Suprapubic skin (tissue), 4 donors: Measurements from ENCODE around the gene SBNO2. TPM values are rescaled to one million over a fixed set of nuclear protein-coding genes. Genes with fewer than 3 reads are reported as not detected.

ENCODE experiments used
- DNase-seq, 2 donors: peaks; one replicate each; pipeline ENCODE4 v3.0.0-alpha.2; 2019; ENCODE audit warnings: low spot score in 2 of 2
- H3K27ac ChIP-seq: fragments of 200-600 bp; sonication (generic); one replicate; pipeline ENCODE4 v1.5.1; 2019
- H3K27me3 ChIP-seq: fragments of 200-600 bp; sonication (generic); one replicate; pipeline ENCODE4 v1.5.1; 2019
- H3K36me3 ChIP-seq: fragments of 200-600 bp; sonication (generic); one replicate; pipeline ENCODE4 v1.5.1; 2019
- H3K4me1 ChIP-seq: fragments of 200-600 bp; sonication (generic); one replicate; pipeline ENCODE4 v1.5.1; 2019
- H3K4me3 ChIP-seq: fragments of 200-600 bp; sonication (generic); one replicate; pipeline ENCODE4 v1.5.1; 2019; ENCODE audit warnings: mild to moderate bottlenecking
- H3K9me3 ChIP-seq: fragments of 200-600 bp; sonication (generic); one replicate; pipeline ENCODE4 v1.5.1; 2019
- EP300 ChIP-seq: sonication (generic); formaldehyde crosslinking; IDR thresholded peaks from one replicate; pipeline ENCODE4 v1.6.1; 2017; ENCODE audit warnings: antibody characterized with exemption
- POLR2A ChIP-seq, 2 donors: fragments of 450-650 bp; IDR thresholded peaks; one replicate each; pipeline ENCODE4 v1.6.1; 2017; ENCODE audit warnings: antibody characterized with exemption in 2 of 2, mild to moderate bottlenecking in 2 of 2, moderate library complexity in 2 of 2
- POLR2AphosphoS5 ChIP-seq, 3 donors: sonication (generic); formaldehyde crosslinking; IDR thresholded peaks; one replicate each; pipeline ENCODE4 v1.6.1; 2017; ENCODE audit warnings: antibody characterized with exemption in 3 of 3
- WGBS: methylation state at CpG from one replicate; pipeline ENCODE4 v1.1.5; 2018; 5-methylcytosine and 5-hydroxymethylcytosine counted together
- total RNA-seq, 4 donors: library from RNA; depleted of rRNA; stranded (reverse); fragments of >200 nt; gene quantifications; one replicate each; pipeline ENCODE4 v1.1.0, GENCODE V29; 2016
- TF ChIP-seq, protein P1 (sequence below), 2 donors: fragments of 200-600 bp in 1 of 2; fragments of 450-650 bp in 1 of 2; sonication (generic) in 1 of 2; IDR thresholded peaks; one replicate each; pipeline ENCODE4 v1.5.1; 2016 to 2019; ENCODE audit warnings: antibody characterized with exemption in 2 of 2, mild to moderate bottlenecking in 1 of 2, moderate library complexity in 1 of 2

SBNO2 gene
- total RNA-seq, 4 donors from 2014 or later, result 36.7 to 58.9 (median 45.5) TPM

DNA sequence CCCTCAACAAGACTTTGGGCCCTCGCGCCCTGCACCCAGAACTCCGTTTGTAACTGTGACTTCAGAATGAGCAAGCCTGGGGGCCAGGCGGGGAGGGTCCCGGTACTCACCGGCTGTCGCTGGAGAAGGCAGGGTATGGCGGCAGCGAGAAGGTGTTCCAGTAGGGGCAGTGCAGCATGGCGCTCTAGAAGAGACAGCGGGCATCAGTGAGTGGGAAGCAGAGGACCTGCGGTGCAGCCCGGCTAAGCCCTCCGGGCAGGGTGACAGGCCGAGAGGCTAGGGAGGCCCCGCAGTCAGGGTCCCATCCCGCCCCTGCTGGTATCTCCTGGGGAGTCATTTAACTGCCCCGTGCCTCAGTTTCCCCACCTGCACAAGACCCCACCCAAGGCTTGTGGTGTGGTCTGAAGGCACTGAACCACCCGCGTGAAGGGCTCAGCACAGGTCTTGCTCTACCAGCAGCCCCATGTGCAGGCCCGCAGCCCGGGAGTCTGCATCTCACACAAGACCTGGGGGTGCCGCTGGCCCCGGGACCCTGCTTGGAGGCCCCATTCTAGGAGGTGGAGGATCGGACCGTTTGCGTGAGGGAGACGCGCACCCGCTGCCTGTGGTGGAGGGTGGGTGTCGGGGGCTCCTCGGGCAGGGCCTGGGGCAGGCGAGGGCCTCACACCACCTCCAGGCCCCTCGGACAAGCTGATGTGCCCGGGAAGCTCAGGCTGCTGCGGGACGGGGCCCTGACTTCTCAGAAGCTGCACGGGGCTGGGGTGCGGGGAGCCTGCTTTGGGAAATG is 24.6 kb downstream of the SBNO2 start:
- WGBS, result 60% methylated on average over 1 of the region's 39 CpGs
- no peak for TF ChIP-seq EP300
- no peak for TF ChIP-seq POLR2A (IDR thresholded peaks at IDR 0.05)
- TF ChIP-seq, protein P1, sequence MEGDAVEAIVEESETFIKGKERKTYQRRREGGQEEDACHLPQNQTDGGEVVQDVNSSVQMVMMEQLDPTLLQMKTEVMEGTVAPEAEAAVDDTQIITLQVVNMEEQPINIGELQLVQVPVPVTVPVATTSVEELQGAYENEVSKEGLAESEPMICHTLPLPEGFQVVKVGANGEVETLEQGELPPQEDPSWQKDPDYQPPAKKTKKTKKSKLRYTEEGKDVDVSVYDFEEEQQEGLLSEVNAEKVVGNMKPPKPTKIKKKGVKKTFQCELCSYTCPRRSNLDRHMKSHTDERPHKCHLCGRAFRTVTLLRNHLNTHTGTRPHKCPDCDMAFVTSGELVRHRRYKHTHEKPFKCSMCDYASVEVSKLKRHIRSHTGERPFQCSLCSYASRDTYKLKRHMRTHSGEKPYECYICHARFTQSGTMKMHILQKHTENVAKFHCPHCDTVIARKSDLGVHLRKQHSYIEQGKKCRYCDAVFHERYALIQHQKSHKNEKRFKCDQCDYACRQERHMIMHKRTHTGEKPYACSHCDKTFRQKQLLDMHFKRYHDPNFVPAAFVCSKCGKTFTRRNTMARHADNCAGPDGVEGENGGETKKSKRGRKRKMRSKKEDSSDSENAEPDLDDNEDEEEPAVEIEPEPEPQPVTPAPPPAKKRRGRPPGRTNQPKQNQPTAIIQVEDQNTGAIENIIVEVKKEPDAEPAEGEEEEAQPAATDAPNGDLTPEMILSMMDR (IDR thresholded peaks at IDR 0.05), result no peak
- TF ChIP-seq POLR2AphosphoS5 (IDR thresholded peaks at IDR 0.05), result no peak
- Histone ChIP-seq H3K36me3 (peaks cover 59% of the 10 kb centered on the region), H3K27ac (no peak overlapping the region), H3K27me3 (no peaks in the 10 kb centered on the region), H3K4me3 (no peak overlapping the region), H3K4me1 (peaks cover 67% of the 10 kb centered on the region), H3K9me3 (no peaks in the 10 kb centered on the region)
- DNase-seq, result no peak

DNA sequence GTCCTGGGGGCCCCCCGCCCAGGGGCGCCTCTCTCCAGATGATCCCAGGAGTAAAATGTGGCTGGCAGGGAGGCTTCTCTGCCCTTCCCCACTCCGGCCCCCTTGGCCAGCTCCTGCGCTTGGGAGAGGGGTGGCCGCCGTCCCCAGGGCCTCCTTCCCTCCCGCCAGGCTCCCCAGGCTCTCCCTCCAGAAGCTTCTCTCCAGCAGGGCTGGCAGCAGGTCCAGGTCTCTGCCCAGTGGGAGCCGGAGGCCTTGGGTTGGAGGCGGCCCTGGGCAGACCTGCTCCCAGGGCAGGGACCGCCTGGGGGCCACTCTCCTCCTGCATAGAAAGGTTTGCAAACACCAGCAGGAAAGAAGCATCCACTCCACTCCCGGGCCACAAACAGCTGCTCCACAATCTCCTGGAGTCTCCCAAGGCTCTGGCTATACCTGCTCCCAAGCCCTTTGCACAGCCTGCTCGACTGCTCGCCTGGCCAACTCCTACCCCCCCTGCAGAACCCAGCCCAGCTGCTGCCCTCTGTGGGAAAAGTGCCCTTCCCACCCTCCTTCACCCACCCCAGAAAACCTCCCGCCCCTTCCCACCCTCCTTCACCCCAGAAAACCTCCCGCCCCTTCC is 26.0 kb downstream of the SBNO2 start:
- Histone ChIP-seq H3K4me1 (peaks cover 53% of the 10 kb centered on the region), H3K4me3 (no peak overlapping the region), H3K27ac (no peak overlapping the region), H3K36me3 (peaks cover 61% of the 10 kb centered on the region), H3K27me3 (no peaks in the 10 kb centered on the region), H3K9me3 (no peaks in the 10 kb centered on the region)
- DNase-seq, result no peak
- WGBS, result 74% methylated on average over 5 of the region's 15 CpGs
- TF ChIP-seq POLR2AphosphoS5 (IDR thresholded peaks at IDR 0.05) (no peak), POLR2A (IDR thresholded peaks at IDR 0.05) (no peak), EP300 (no peak)
- TF ChIP-seq, protein P1 (IDR thresholded peaks at IDR 0.05), result no peak

DNA sequence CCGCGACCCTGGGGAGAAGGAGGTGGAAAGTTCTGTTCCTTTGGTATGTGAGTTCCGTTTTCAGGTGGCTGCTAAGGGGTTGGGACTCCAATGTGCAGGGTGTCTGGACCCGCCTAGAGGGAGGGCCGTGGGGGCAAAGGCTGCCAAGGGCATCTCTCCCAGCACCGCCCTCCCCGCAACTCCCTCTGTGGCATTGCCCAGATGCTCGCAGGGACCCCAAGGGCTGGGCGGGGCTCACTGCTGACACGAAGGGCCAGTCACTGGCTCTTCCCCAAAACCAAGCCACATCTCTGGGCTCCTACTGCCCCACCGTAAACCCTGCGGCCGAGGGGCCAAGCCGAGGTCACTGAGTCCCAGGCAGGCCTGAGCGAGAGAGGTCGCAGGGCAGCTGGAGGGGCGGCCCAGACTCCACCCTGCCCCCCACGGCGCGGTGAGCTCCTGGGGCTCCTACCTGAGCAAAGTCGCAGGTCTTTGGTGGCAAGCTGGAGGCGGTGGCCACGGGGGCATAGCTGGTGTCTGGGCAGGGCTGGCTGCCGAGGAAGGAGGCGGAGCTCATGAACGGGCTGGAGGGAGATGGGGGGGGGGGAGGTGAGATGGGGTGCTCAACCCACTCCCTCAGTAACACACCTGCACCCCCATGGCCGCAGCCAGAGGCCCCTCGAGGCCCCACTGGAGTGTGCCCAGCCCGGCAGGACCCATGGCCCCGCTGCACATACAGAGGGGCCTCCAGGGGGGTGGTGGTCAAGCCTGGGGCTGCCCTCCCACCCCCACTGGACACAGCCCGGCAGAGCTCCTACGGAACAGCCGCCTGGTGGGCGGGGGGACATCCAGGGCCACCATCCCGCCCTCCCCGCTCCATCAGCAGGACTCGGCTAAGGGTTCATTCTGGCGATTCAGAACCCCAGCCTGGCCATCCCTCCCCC is 26.9 kb downstream of the SBNO2 start:
- DNase-seq, result no peak
- 74% methylated on average over 7 of the region's 38 CpGs for WGBS
- H3K9me3 ChIP-seq, result no peaks in the 10 kb centered on the region
- H3K27me3 ChIP-seq, result no peaks in the 10 kb centered on the region
- H3K36me3 ChIP-seq, result peaks cover 69% of the 10 kb centered on the region
- no peak for TF ChIP-seq EP300
- TF ChIP-seq, protein P1 (IDR thresholded peaks at IDR 0.05), result no peak
- TF ChIP-seq POLR2A (IDR thresholded peaks at IDR 0.05), result no peak
- TF ChIP-seq POLR2AphosphoS5 (IDR thresholded peaks at IDR 0.05), result no peak
- no peak overlapping the region for H3K4me3 ChIP-seq
- H3K4me1 ChIP-seq, result peaks cover 44% of the 10 kb centered on the region
- H3K27ac ChIP-seq, result no peak overlapping the region

DNA sequence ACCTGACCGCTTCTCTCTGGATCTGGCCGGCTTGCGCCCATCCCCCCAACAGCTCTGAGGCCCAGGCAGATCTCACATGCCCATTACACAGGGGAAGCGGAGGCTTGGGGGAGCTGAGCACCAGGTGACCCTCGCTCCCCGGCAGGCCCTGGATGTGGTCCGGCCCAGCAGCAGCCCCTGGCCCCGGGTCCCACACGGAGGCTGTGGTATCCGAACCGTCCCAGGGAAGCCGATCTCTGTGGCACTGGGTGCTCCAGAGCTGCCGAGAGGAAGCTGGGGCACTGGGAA is 27.7 kb downstream of the SBNO2 start:
- TF ChIP-seq, protein P1 (IDR thresholded peaks at IDR 0.05), result no peak
- no peak overlapping the region for H3K27ac ChIP-seq
- no peaks in the 10 kb centered on the region for H3K27me3 ChIP-seq
- H3K36me3 ChIP-seq, result peaks cover 69% of the 10 kb centered on the region
- H3K4me1 ChIP-seq, result peaks cover 37% of the 10 kb centered on the region
- 80% methylated on average over 2 of the region's 13 CpGs for WGBS
- no peaks in the 10 kb centered on the region for H3K9me3 ChIP-seq
- H3K4me3 ChIP-seq, result no peak overlapping the region
- no peak for DNase-seq
